SKM-1 (cell line): Measurements from ENCODE around the gene ISY1.
"Not testable (repeated sequence)": the region's sequence is repeated elsewhere in the genome, so short reads cannot be mapped to it uniquely, and the experiment has no call there.

ENCODE experiments used
- DNase-seq: peaks from one replicate; lab custom pipeline; 2025; ENCODE audit not compliant: unreplicated experiment; lab: John Stamatoyannopoulos, UW

ISY1 gene

GRCh38 chr3:129160891-129161859 lies at the start of gene ISY1:
ISY1 (minus strand) TSS chr3:129161063; CDS start chr3:129160975, 88 bp downstream.
- DNase-seq: peak; percentile 97

DNA sequence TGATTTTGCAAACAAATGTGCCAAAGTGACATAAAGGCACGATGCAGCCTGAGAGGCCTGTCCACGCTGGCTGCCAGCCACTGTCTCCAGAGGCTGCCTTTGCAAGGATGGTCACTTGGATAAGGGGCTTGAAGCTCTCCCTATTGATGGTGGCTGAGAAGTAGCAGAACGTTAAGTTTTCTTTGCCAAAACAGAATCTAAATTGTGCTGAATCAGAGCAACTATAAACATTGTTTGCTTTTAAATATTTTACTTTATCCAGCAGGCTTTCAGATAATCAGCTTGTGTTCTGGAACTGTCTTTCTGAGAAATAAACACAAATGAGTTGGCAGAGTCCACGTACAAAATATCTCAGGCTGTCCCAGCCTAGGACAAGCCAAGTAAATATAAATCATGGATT lies 46.6 kb upstream of the ISY1 start:
- DNase-seq: no peak

DNA sequence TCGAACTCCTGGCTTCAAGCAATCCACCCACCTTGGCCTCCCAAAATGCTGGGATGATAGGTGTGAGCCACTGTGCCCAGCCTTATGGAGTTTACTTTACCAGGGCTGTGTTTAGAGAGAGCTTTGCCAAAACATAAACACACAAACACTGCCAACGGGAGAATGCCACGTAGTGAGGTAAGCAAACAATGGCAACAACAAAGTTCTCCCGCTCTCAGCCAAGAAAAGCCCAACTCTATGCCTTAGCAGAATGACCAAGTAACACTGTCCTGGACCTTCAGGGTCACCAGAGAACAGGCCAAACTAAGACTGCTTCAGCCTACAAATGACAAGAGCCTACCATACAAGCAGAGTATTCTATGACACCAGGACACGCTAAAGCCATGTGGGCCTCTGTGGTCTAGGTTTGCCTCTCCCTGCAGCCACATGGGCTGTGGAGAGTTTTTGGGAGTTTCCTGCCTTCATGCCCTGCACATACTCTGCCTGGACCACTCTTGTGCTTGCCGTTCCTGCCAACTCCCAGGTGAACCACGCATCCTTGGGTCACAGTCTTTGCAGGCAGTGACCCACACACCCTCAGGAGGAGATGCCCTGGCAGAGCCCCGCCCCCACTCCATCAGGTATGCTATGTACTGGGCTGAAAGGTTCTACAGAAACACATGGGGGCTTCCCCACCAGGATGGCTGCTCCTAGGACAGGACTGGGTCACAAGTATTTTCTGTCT lies 44.4 kb upstream of the ISY1 start:
- DNase-seq: no peak

DNA sequence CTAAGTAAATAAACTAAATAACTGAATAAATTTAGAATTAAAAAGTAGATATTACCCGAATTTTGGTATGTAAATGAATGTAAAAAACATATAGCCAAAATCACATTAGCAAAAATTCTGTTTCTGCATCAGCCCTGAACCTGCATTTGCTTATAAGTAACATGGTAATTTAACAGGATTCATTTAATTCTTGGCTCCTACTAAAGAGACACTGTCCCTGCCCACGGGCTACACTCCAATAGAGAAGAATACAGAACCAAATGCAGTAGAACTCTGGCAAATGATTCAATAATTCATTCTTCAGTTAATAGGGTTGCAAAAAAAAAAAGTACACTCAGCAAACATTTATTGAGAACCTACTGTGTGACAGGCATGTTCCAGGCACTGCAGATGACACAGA lies 43.6 kb upstream of the ISY1 start:
- no peak for DNase-seq

- no peak for DNase-seq
Observed at GRCh38 chr3:129199366-129199765, 38.5 kb upstream of the ISY1 start.

DNA sequence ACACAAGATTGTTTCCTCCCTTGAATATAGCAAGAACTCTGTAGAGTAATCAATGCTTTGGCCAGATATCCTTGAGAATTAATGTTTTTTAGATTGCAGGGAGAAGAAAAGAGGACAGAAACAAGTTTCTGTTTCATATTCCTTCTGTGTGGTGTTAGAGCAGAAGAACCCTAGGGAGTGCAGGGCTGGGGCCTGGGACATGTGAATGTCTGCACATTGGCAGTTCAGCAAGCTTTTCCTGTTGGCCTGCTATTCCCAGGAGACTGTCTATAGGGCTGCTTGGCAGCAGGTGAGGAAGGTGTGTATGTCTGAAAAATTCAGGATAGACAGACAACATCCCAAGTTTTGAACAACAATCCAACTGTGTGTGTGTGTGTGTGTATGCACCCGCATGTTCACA lies 36.5 kb upstream of the ISY1 start:
- no peak for DNase-seq

- DNase-seq: no peak
Observed at GRCh38 chr3:129196601-129197000, 35.7 kb upstream of the ISY1 start.

DNA sequence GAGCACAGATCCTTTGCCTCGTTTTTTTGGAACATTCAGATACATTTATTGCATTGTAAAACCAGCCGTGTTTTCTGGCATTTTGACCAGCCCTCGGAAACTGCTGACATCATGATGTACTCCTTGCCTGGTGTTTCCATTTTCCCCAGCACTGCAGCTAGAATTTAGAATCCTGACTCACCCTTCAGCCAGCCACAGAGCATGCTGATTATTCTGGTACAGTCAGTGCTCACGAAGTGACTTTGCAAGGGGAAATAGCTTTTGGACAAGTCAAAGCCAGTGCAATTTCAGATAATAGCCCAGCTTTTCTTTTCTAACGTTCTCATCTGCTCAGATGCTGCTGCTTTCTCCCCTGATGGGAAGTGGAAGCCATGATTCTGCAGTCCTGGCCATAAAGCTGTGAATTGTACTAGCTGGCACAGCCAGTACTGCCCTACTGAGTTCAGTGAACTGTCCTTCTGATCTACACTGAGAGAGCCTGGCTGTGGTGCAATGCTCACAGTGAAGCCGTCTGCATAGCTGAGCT lies 34.9 kb upstream of the ISY1 start:
- DNase-seq: no peak

GRCh38 chr3:129189793-129190192 lies 28.9 kb upstream of the ISY1 start:
- not testable (repeated sequence) for DNase-seq

DNA sequence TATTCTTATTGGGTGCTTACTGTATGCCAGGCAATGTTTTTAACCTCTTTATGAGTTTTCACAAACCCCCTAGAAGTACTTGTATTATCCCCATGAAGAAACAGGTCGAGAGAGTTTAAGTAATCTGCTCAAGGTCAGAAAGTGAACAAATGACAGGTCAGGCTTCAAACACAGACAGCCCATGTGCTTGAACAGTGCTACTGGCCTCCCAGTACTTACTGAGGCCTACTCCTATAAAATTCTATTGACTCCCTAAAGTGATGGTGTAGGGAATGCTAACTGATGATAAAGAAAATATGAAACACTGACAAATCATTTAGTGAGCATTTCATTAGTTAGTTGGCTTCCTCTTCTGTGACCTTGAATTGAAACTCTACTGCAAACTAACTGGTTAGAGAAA lies 27.0 kb upstream of the ISY1 start:
- DNase-seq: no peak

DNA sequence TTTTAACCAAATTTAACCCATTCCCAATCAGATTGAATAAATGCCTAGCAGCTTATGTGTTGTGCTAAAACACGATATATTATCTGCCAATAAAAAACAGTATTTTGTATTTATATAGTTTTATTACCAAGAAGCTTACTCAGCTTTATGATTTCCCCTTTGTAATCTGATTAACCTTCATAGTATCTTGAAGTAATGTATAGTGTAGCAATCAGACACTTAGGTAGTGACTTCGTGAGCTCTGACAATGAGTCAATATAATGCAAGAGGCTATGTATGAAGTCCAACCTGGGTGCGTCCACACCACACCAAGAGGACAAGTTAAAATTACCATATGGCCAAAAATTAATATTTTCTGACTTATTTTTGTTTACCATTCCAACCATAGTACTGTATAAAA lies 24.9 kb upstream of the ISY1 start:
- DNase-seq: no peak

DNA sequence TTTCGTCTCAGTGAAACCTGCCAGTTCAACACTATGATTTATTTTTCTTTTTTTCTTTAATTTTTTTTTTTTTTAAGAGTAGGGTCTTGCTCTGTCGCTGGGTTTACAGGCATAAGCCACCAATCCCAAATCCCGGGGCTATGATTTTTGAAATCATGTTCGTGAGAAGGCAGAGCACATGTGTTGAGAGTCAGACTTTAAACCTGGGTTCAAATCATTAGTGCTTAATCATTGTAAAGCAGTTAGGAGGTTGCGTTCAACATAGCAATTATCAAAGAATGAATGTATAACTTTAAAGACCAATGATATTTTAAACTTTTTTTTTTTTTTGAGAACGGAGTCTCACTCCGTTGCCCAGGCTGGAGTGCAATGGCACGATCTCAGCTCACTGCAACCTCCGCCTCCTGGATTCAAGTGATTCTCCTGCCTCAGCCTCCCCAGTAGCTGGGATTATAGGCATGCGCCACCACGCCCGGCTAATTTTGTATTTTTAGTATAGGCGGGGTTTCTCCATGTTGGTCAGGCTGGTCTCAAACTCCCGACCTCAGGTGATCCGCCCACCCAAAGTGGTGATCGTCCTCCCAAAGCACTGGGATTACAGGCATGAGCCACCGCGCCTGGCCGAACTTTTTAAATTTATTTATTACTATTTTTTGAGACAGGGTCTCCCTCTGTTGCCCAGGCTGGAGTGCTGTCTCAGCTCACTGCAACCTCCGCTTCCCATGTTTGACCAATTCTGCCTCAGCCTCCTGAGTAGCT lies 24.1 kb upstream of the ISY1 start:
- DNase-seq: not testable (repeated sequence)

GRCh38 chr3:129184396-129184657 lies 23.5 kb upstream of the ISY1 start:
- no peak for DNase-seq

GRCh38 chr3:129183569-129184395 lies 22.9 kb upstream of the ISY1 start, which contains the start of gene CNBP:
CNBP (minus strand) TSS chr3:129183896; CDS start chr3:129171757, 12,139 bp downstream.
- DNase-seq: peak; percentile 89

GRCh38 chr3:129182390-129183185 lies 21.7 kb upstream of the ISY1 start:
- DNase-seq: no peak

- no peak for DNase-seq
Observed at GRCh38 chr3:129181819-129182218, 21.0 kb upstream of the ISY1 start.

- no peak for DNase-seq
Observed at GRCh38 chr3:129180461-129180860, 19.6 kb upstream of the ISY1 start.

- DNase-seq: no peak
Observed at GRCh38 chr3:129176051-129176450, 15.2 kb upstream of the ISY1 start.

- DNase-seq: no peak
Observed at GRCh38 chr3:129173725-129174124, 12.9 kb upstream of the ISY1 start.

GRCh38 chr3:129173206-129173605 lies 12.3 kb upstream of the ISY1 start:
- DNase-seq: no peak
